ENCODE results near the gene GNAZ. TPM values are rescaled to one million over a fixed set of nuclear protein-coding genes. Genes with fewer than 3 reads are reported as not detected.
A peak's percentile ranks its signal among the peaks of the same experiment; 100 is the strongest.

The GNAZ gene
- total and polyA plus RNA-seq, 8 donors, result 1.7 to 4.7 (median 3.9) TPM

GRCh38 chr22:23140385-23140784 lies 70.1 kb downstream of the GNAZ start:
- no peak for DNase-seq
- H3K36me3 ChIP-seq, result no peaks in the 10 kb centered on the region
- intact Hi-C loops (cut with DNase I), result no loop called here

GRCh38 chr22:23142546-23143105 lies 72.3 kb downstream of the GNAZ start:
- peaks cover 8 to 61% of the 10 kb centered on the region in 2 donors for H3K4me1 ChIP-seq
- H3K36me3 ChIP-seq, result no peaks in the 10 kb centered on the region
- intact Hi-C loops (cut with DNase I), result no loop called here
- H3K9me3 ChIP-seq, result no peaks in the 10 kb centered on the region
- TF ChIP-seq CTCF (IDR thresholded peaks at IDR 0.05), result no peak
- H3K27me3 ChIP-seq, result no peaks in the 10 kb centered on the region
- peak overlapping the region; percentile 46 to 87 for H3K27ac ChIP-seq
- ATAC-seq (no peak), DNase-seq (no peak)
- H3K4me3 ChIP-seq, result peak overlapping the region in 1 of 2 donors; percentile 6

More at GRCh38 chr22:23140385-23140784, 70.1 kb downstream of the GNAZ start:
- TF ChIP-seq CTCF (IDR thresholded peaks at IDR 0.05), result no peak
- no peak overlapping the region for H3K4me3 ChIP-seq
- peaks cover 8 to 40% of the 10 kb centered on the region in 2 donors for H3K4me1 ChIP-seq
- no peak for ATAC-seq
- H3K27me3 ChIP-seq, result no peaks in the 10 kb centered on the region
- no peak overlapping the region for H3K27ac ChIP-seq
- no peaks in the 10 kb centered on the region for H3K9me3 ChIP-seq

- Histone ChIP-seq H3K4me3 (no peak overlapping the region), H3K27ac (no peak overlapping the region), H3K36me3 (no peaks in the 10 kb centered on the region), H3K4me1 (peaks cover 8 to 61% of the 10 kb centered on the region in 2 donors), H3K9me3 (no peaks in the 10 kb centered on the region), H3K27me3 (no peaks in the 10 kb centered on the region)
- intact Hi-C loops (cut with DNase I), result no loop called here
- no peak for ATAC-seq
- DNase-seq, result no peak
- no peak for TF ChIP-seq CTCF (IDR thresholded peaks at IDR 0.05)
Observed at GRCh38 chr22:23143119-23143518, 72.8 kb downstream of the GNAZ start.

GRCh38 chr22:23144432-23144831 lies 74.1 kb downstream of the GNAZ start:
- Histone ChIP-seq H3K27me3 (no peaks in the 10 kb centered on the region), H3K36me3 (no peaks in the 10 kb centered on the region), H3K4me3 (no peak overlapping the region), H3K9me3 (no peaks in the 10 kb centered on the region), H3K4me1 (peaks cover 8 to 62% of the 10 kb centered on the region in 2 donors), H3K27ac (peak overlapping the region; percentile 26 to 45)
- no peak for DNase-seq
- no peak for ATAC-seq
- TF ChIP-seq CTCF (IDR thresholded peaks at IDR 0.05), result no peak
- intact Hi-C loops (cut with DNase I), result no loop called here

- H3K9me3 ChIP-seq, result no peaks in the 10 kb centered on the region
- no peaks in the 10 kb centered on the region for H3K36me3 ChIP-seq
- H3K27ac ChIP-seq, result peak within 1 kb of the TSS; percentile 26 to 69
- DNase-seq, result peak; percentile 90 to 99 (median 98)
- H3K27me3 ChIP-seq, result no peaks in the 10 kb centered on the region
- ATAC-seq, result peak; percentile 81
- no peak for TF ChIP-seq CTCF (IDR thresholded peaks at IDR 0.05)
- H3K4me3 ChIP-seq, result peak within 1 kb of the TSS; percentile 29 to 44
- intact Hi-C loops (cut with DNase I), result no loop called here
- H3K4me1 ChIP-seq, result peaks cover 8 to 62% of the 10 kb centered on the region in 2 donors
Observed at GRCh38 chr22:23144932-23145877, 74.9 kb downstream of the GNAZ start, which contains the start of gene RAB36. Gene RAB36, plus strand, starts transcription at chr22:23145477. Its CDS starts 1,140 bp downstream, at chr22:23146617.
